Lower leg skin (tissue), 3 donors: ENCODE results near the gene ELF4.

ENCODE experiments used
- POLR2A ChIP-seq, 2 donors: fragments of 450-650 bp; IDR thresholded peaks; one replicate each; pipeline ENCODE4 v1.6.1; 2016 to 2017; ENCODE audit warnings: antibody characterized with exemption in 2 of 2, mild to moderate bottlenecking in 1 of 2, moderate library complexity in 1 of 2
- TF ChIP-seq, protein P1 (sequence below), 3 donors: fragments of 450-650 bp; IDR thresholded peaks; one replicate each; pipeline ENCODE4 v1.5.1; 2016; ENCODE audit warnings: antibody characterized with exemption in 3 of 3, mild to moderate bottlenecking in 3 of 3, moderate library complexity in 2 of 3

GRCh38 chrX:130144509-130144908 is 34.2 kb upstream of the ELF4 start:
- no peak for TF ChIP-seq POLR2A (IDR thresholded peaks at IDR 0.05)
- TF ChIP-seq, protein P1, sequence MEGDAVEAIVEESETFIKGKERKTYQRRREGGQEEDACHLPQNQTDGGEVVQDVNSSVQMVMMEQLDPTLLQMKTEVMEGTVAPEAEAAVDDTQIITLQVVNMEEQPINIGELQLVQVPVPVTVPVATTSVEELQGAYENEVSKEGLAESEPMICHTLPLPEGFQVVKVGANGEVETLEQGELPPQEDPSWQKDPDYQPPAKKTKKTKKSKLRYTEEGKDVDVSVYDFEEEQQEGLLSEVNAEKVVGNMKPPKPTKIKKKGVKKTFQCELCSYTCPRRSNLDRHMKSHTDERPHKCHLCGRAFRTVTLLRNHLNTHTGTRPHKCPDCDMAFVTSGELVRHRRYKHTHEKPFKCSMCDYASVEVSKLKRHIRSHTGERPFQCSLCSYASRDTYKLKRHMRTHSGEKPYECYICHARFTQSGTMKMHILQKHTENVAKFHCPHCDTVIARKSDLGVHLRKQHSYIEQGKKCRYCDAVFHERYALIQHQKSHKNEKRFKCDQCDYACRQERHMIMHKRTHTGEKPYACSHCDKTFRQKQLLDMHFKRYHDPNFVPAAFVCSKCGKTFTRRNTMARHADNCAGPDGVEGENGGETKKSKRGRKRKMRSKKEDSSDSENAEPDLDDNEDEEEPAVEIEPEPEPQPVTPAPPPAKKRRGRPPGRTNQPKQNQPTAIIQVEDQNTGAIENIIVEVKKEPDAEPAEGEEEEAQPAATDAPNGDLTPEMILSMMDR (IDR thresholded peaks at IDR 0.05), result no peak
